ENCODE results near the gene YWHAG.

DNA sequence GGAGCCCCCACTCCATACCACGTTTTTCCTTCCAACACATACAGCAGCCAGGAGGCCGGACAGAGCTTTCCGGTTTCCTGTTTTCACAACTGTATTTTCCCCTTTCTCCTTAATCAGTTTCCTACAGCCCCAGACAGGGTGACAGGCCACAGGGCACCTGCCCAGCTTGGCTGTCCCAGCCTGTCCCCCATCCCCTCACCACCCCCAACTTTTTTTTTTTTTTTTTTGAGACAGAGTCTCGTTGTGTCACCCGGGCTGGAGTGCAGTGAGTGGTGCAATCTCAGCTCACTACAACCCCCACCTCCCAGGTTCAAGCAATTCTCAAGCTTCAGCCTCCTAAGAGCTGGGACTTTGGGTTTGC is 66.6 kb downstream of the YWHAG start:
- TF ChIP-seq CTCF (IDR thresholded peaks at IDR 0.05; ENCODE audit: low read depth, low read length, poor library complexity, severe bottlenecking) (no peak), EZH2phosphoT487 (IDR thresholded peaks at IDR 0.05; ENCODE audit: borderline replicate concordance, low read length) (no peak)

All from DOHH2 (cell line).